H54 (cell line): ENCODE data around the gene LRRK1.

Experiments used
- DNase-seq: peaks from one replicate; pipeline ENCODE4 v3.0.0; 2011; ENCODE audit warnings: low spot score, mixed read lengths; ENCODE audit not compliant: insufficient read length
- FAIRE-seq: peaks from 3 replicates; lab custom pipeline; 2011; peaks lifted over from hg19 to GRCh38; lab: Jason Lieb, UNC
- POLR2A ChIP-seq: IDR thresholded peaks from 2 replicates; pipeline ENCODE4 v1.6.1; 2011; ENCODE audit warnings: low read depth, mild to moderate bottlenecking, low read length

LRRK1 gene

GRCh38 chr15:100947760-100948429 is 28.7 kb downstream of the LRRK1 start:
- FAIRE-seq (no peak), DNase-seq (no peak)
- no peak for TF ChIP-seq POLR2A

DNA sequence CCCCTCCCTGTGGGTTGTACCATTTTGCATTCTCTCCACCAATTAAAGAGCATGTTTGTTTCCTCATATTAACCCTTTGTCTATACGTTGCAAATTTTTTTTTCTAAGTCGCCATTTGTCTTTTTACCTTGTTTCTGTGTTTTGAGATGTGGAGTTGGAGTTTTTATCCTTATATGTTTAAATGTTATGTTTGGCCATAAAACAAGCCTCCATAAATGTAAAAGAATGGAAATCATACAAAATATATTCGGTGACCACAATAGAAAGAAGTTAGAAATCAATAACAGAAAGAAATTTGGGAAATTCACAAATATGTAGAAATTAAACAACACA is 29.2 kb downstream of the LRRK1 start:
- DNase-seq (no peak), FAIRE-seq (no peak)
- TF ChIP-seq POLR2A: no peak

GRCh38 chr15:100949691-100950090 is 30.5 kb downstream of the LRRK1 start:
- no peak for TF ChIP-seq POLR2A
- FAIRE-seq: no peak
- DNase-seq: no peak

- TF ChIP-seq POLR2A: no peak
- DNase-seq (no peak), FAIRE-seq (no peak)
These were observed 32.8 kb downstream of the LRRK1 start for GRCh38 chr15:100951965-100952364.

GRCh38 chr15:100952566-100952965 is 33.4 kb downstream of the LRRK1 start:
- DNase-seq (no peak), FAIRE-seq (no peak)

GRCh38 chr15:100958326-100959065 is 39.3 kb downstream of the LRRK1 start:
- no peak for TF ChIP-seq POLR2A
- DNase-seq (peak; percentile 31), FAIRE-seq (peak; percentile 80)

More at GRCh38 chr15:100952566-100952965, 33.4 kb downstream of the LRRK1 start:
- TF ChIP-seq POLR2A: no peak

GRCh38 chr15:100959066-100960050 is 40.2 kb downstream of the LRRK1 start:
- DNase-seq: peak; percentile 55
- TF ChIP-seq POLR2A: no peak
- FAIRE-seq: peak; percentile 84

GRCh38 chr15:100966997-100967396 is 47.8 kb downstream of the LRRK1 start:
- no peak for FAIRE-seq
- DNase-seq: no peak
- TF ChIP-seq POLR2A: no peak

- DNase-seq (no peak), FAIRE-seq (no peak)
- TF ChIP-seq POLR2A: no peak
These were observed 49.2 kb downstream of the LRRK1 start for GRCh38 chr15:100968050-100968966.

DNA sequence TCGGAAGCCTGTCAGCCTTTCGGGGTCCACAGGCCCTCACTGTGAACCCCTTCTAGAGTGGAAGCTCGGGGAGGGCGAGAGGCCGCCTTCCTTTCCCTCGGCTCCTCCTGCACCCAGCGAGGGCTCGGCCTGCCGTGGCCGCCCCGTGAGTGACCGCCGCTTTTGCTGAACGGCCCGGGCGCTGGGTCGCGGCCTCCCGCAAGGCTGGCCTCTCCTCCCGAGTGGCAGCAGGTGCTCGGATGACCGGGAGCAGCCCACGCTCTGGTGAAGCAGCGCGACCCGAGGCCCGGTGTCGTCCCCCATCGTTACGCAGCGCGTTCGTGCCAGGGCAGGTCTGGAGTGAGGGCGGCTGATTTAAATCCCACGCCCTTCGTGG is 53.8 kb downstream of the LRRK1 start:
- FAIRE-seq (no peak), DNase-seq (no peak)
- no peak for TF ChIP-seq POLR2A

- no peak for DNase-seq
- no peak for TF ChIP-seq POLR2A
- FAIRE-seq: no peak
These were observed 54.4 kb downstream of the LRRK1 start for GRCh38 chr15:100973351-100974111.

DNA sequence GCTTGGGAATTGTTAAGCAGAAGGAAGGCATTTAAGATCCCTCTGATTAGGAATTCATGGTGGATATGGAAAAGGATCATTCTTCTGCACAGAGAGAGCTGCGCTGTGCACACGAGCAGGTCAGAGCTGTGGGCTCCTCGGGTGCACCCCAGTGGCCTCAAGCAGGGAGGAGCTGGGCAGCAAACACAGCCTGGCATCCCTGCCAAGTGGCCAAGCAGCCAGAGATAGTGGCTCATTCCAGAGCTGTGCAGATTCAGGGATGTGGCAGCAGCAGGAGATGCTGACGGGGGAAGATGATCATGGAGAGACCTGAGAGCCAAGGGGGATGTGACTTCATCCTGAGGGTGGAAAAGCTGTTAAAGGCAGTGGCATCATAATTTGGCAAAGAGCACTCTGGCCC is 55.9 kb downstream of the LRRK1 start:
- FAIRE-seq: no peak
- TF ChIP-seq POLR2A: no peak
- no peak for DNase-seq
